ENCODE data around the gene GREB1L. TPM values are rescaled to one million over a fixed set of nuclear protein-coding genes. Genes with fewer than 3 reads are reported as not detected.

The GREB1L gene
- total and polyA plus RNA-seq, 2 experiments from 2014 or later, result 14.0 to 16.8 TPM

DNA sequence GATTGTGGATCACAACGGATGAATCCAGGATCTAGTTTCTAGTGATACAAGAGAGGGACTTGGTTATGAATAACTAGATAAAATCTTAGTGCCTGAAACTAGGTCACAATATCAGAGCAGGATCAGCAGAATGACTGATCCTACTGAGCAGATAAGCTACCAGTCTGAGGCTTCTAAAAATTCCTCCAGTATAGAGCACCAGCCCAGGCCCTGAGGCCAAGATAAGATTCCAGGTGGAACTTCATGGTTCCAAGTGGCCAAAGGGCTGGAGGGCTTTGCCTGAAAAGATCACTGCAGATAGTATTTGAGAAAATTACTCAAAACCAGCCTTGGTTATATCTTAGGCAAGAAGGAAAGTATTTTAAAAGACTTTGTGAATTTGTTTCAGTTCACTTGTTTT, 162.4 kb downstream of the GREB1L start:
- no peaks in the 10 kb centered on the region for H3K27me3 ChIP-seq
- no peak for DNase-seq (ENCODE audit: low spot score)
- H3K4me2 ChIP-seq, result no peak overlapping the region
- H3K9me2 ChIP-seq (replicated peaks; ENCODE audit: insufficient read depth), result no peaks in the 10 kb centered on the region
- H3K27ac ChIP-seq, result no peak overlapping the region
- 55% methylated on average over 1 of the region's 1 CpG for WGBS (ENCODE audit: low lambda C conversion rate, missing lambda C conversion rate)
- no peaks in the 10 kb centered on the region for H3K4me1 ChIP-seq (ENCODE audit: insufficient read depth)
- no peaks in the 10 kb centered on the region for H3K36me3 ChIP-seq (replicated peaks; ENCODE audit: insufficient read depth, low read depth)
- TF ChIP-seq EZH2phosphoT487 (IDR thresholded peaks at IDR 0.05; ENCODE audit: low read depth, severe bottlenecking, unreplicated experiment), result no peak
- TF ChIP-seq EZH2 (IDR thresholded peaks at IDR 0.05; ENCODE audit: borderline replicate concordance), result no peak
- TF ChIP-seq, protein P1, sequence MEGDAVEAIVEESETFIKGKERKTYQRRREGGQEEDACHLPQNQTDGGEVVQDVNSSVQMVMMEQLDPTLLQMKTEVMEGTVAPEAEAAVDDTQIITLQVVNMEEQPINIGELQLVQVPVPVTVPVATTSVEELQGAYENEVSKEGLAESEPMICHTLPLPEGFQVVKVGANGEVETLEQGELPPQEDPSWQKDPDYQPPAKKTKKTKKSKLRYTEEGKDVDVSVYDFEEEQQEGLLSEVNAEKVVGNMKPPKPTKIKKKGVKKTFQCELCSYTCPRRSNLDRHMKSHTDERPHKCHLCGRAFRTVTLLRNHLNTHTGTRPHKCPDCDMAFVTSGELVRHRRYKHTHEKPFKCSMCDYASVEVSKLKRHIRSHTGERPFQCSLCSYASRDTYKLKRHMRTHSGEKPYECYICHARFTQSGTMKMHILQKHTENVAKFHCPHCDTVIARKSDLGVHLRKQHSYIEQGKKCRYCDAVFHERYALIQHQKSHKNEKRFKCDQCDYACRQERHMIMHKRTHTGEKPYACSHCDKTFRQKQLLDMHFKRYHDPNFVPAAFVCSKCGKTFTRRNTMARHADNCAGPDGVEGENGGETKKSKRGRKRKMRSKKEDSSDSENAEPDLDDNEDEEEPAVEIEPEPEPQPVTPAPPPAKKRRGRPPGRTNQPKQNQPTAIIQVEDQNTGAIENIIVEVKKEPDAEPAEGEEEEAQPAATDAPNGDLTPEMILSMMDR (IDR thresholded peaks at IDR 0.05; ENCODE audit: poor library complexity), result no peak
- H4K20me1 ChIP-seq (ENCODE audit: insufficient read depth, poor library complexity, severe bottlenecking), result no peaks in the 10 kb centered on the region
- H2AFZ ChIP-seq, result no peak overlapping the region
- H3K79me2 ChIP-seq, result no peaks in the 10 kb centered on the region
- no peak overlapping the region for H3K4me3 ChIP-seq
- no peaks in the 10 kb centered on the region for H3K9me3 ChIP-seq (ENCODE audit: low read depth)

DNA sequence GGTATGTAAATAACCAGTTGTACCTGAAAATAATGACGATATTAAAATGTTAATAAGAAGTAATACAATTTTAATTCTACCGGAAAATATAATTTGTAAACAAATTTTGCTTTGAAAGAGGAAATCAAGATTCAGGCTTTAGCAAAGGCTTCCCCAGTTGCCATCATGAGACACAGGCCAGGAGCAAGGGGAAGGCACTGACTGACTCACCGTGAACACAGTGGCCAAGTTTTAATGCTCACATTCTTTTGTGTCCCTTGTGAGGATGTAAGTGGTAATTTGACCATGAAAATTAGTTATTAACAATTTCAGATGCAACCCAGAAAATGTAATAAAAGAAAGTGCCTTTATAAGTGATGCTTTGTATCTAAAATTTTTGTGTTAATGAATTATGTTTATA, 164.1 kb downstream of the GREB1L start:
- WGBS (ENCODE audit: low lambda C conversion rate, missing lambda C conversion rate), result 98% methylated on average over 3 of the region's 3 CpGs
- no peak for TF ChIP-seq EZH2 (IDR thresholded peaks at IDR 0.05; ENCODE audit: borderline replicate concordance)
- TF ChIP-seq EZH2phosphoT487 (IDR thresholded peaks at IDR 0.05; ENCODE audit: low read depth, severe bottlenecking, unreplicated experiment), result no peak
- TF ChIP-seq, protein P1 (IDR thresholded peaks at IDR 0.05; ENCODE audit: poor library complexity), result no peak
- Histone ChIP-seq H3K9me3 (ENCODE audit: low read depth) (no peaks in the 10 kb centered on the region), H3K79me2 (no peaks in the 10 kb centered on the region), H3K4me3 (no peak overlapping the region), H2AFZ (no peak overlapping the region), H3K4me1 (ENCODE audit: insufficient read depth) (no peaks in the 10 kb centered on the region), H3K9me2 (replicated peaks; ENCODE audit: insufficient read depth) (no peaks in the 10 kb centered on the region), H3K36me3 (replicated peaks; ENCODE audit: insufficient read depth, low read depth) (no peaks in the 10 kb centered on the region), H3K27ac (no peak overlapping the region), H4K20me1 (ENCODE audit: insufficient read depth, poor library complexity, severe bottlenecking) (no peaks in the 10 kb centered on the region), H3K27me3 (no peaks in the 10 kb centered on the region), H3K4me2 (no peak overlapping the region)
- no peak for DNase-seq (ENCODE audit: low spot score)

DNA sequence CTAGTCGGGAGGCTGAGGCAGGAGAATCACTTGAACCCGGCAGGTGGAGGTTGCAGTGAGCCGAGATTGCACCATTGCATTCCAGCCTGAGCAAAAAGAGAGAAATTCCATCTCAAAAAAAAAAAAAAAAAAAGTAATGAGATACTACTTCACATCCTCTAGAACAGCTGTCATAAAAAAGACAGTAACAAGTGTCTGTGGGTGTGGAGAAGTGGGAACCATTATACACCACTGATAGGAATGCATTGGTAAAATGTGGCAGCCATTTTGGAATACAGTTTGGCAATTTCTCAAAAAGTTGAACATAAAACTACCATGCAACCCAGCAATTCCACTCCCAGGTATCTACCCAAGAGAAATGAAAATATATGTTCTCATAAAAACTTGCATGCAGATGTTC, 166.6 kb downstream of the GREB1L start:
- no peak for TF ChIP-seq EZH2phosphoT487 (IDR thresholded peaks at IDR 0.05; ENCODE audit: low read depth, severe bottlenecking, unreplicated experiment)
- no peak for TF ChIP-seq EZH2 (IDR thresholded peaks at IDR 0.05; ENCODE audit: borderline replicate concordance)
- TF ChIP-seq, protein P1 (IDR thresholded peaks at IDR 0.05; ENCODE audit: poor library complexity), result no peak
- 94% methylated on average over 3 of the region's 3 CpGs for WGBS (ENCODE audit: low lambda C conversion rate, missing lambda C conversion rate)

DNA sequence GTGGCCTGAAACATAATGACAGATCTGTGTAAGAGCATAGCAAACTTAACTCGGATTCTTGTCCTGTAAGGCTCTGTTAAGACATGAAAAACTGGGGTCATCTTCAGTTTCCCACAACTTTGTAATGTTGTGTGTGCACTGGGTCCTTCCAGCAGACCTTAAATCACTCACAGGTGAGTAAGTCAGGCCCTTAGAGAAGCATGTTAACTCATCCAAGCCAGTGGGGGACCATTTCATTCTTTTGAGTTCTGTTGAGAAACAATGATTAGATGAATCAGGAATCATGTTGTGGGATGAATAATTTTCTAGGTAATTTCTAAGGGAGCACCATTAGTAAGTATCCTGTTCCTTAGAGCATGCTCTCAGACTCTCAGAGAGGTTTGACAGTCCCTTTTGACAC, 191.4 kb downstream of the GREB1L start:
- Histone ChIP-seq H3K27me3 (no peaks in the 10 kb centered on the region), H3K9me2 (replicated peaks; ENCODE audit: insufficient read depth) (no peaks in the 10 kb centered on the region), H2AFZ (no peak overlapping the region), H3K36me3 (replicated peaks; ENCODE audit: insufficient read depth, low read depth) (no peaks in the 10 kb centered on the region), H3K27ac (no peak overlapping the region), H3K79me2 (no peaks in the 10 kb centered on the region), H3K4me1 (ENCODE audit: insufficient read depth) (no peaks in the 10 kb centered on the region), H4K20me1 (ENCODE audit: insufficient read depth, poor library complexity, severe bottlenecking) (no peaks in the 10 kb centered on the region), H3K4me2 (no peak overlapping the region), H3K9me3 (ENCODE audit: low read depth) (no peaks in the 10 kb centered on the region), H3K4me3 (no peak overlapping the region)
- 82% methylated on average over 1 of the region's 1 CpG for WGBS (ENCODE audit: low lambda C conversion rate, missing lambda C conversion rate)
- TF ChIP-seq EZH2 (IDR thresholded peaks at IDR 0.05; ENCODE audit: borderline replicate concordance), result no peak
- no peak for TF ChIP-seq EZH2phosphoT487 (IDR thresholded peaks at IDR 0.05; ENCODE audit: low read depth, severe bottlenecking, unreplicated experiment)
- TF ChIP-seq, protein P1 (IDR thresholded peaks at IDR 0.05; ENCODE audit: poor library complexity), result no peak
- no peak for DNase-seq (ENCODE audit: low spot score)

More for the DNA sequence above, 166.6 kb downstream of the GREB1L start:
- no peak overlapping the region for H3K4me2 ChIP-seq
- H3K27ac ChIP-seq, result no peak overlapping the region
- DNase-seq (ENCODE audit: low spot score), result no peak
- H2AFZ ChIP-seq, result no peak overlapping the region
- H3K4me1 ChIP-seq (ENCODE audit: insufficient read depth), result no peaks in the 10 kb centered on the region
- H3K4me3 ChIP-seq, result no peak overlapping the region
- H4K20me1 ChIP-seq (ENCODE audit: insufficient read depth, poor library complexity, severe bottlenecking), result no peaks in the 10 kb centered on the region
- H3K9me2 ChIP-seq (replicated peaks; ENCODE audit: insufficient read depth), result no peaks in the 10 kb centered on the region
- H3K27me3 ChIP-seq, result no peaks in the 10 kb centered on the region
- no peaks in the 10 kb centered on the region for H3K79me2 ChIP-seq
- H3K9me3 ChIP-seq (ENCODE audit: low read depth), result no peaks in the 10 kb centered on the region
- H3K36me3 ChIP-seq (replicated peaks; ENCODE audit: insufficient read depth, low read depth), result no peaks in the 10 kb centered on the region
